ENCODE data around the gene LRRC66. TPM values are rescaled to one million over a fixed set of nuclear protein-coding genes. Genes with fewer than 3 reads are reported as not detected.

LRRC66 gene
- total RNA-seq, 2 donors from 2014 or later: 0.08 TPM; not detected in 1

GRCh38 chr4:51998837-51999236, 21.3 kb downstream of the LRRC66 start:
- no peaks in the 10 kb centered on the region for H3K4me1 ChIP-seq
- no peak overlapping the region for H3K4me3 ChIP-seq
- DNase-seq (ENCODE audit: low spot score): no peak
- H3K27ac ChIP-seq: no peak overlapping the region
- H3K9me3 ChIP-seq: no peaks in the 10 kb centered on the region
- H3K36me3 ChIP-seq: no peaks in the 10 kb centered on the region
- H3K27me3 ChIP-seq: no peaks in the 10 kb centered on the region
- TF ChIP-seq CTCF (IDR thresholded peaks at IDR 0.05): no peak

GRCh38 chr4:51997647-51998046, 22.5 kb downstream of the LRRC66 start:
- Histone ChIP-seq H3K27me3 (no peaks in the 10 kb centered on the region), H3K4me1 (no peaks in the 10 kb centered on the region), H3K4me3 (no peak overlapping the region), H3K27ac (no peak overlapping the region), H3K36me3 (no peaks in the 10 kb centered on the region), H3K9me3 (no peaks in the 10 kb centered on the region)
- no peak for TF ChIP-seq CTCF (IDR thresholded peaks at IDR 0.05)
- no peak for DNase-seq (ENCODE audit: low spot score)

GRCh38 chr4:51995647-51996220, 24.4 kb downstream of the LRRC66 start:
- DNase-seq (ENCODE audit: low spot score): no peak
- Histone ChIP-seq H3K4me1 (no peaks in the 10 kb centered on the region), H3K27me3 (no peaks in the 10 kb centered on the region), H3K9me3 (no peaks in the 10 kb centered on the region), H3K4me3 (no peak overlapping the region), H3K36me3 (no peaks in the 10 kb centered on the region), H3K27ac (no peak overlapping the region)
- TF ChIP-seq CTCF (IDR thresholded peaks at IDR 0.05): no peak

- Histone ChIP-seq H3K27me3 (no peaks in the 10 kb centered on the region), H3K27ac (no peak overlapping the region), H3K4me3 (no peak overlapping the region), H3K4me1 (no peaks in the 10 kb centered on the region), H3K36me3 (no peaks in the 10 kb centered on the region), H3K9me3 (no peaks in the 10 kb centered on the region)
- TF ChIP-seq CTCF (IDR thresholded peaks at IDR 0.05): no peak
- DNase-seq (ENCODE audit: low spot score): no peak
Observed at GRCh38 chr4:51965862-51966261, 54.3 kb downstream of the LRRC66 start.

GRCh38 chr4:51963841-51964517, 56.2 kb downstream of the LRRC66 start:
- Histone ChIP-seq H3K9me3 (no peaks in the 10 kb centered on the region), H3K36me3 (no peaks in the 10 kb centered on the region), H3K27me3 (no peaks in the 10 kb centered on the region), H3K27ac (no peak overlapping the region), H3K4me3 (no peak overlapping the region), H3K4me1 (no peaks in the 10 kb centered on the region)
- no peak for TF ChIP-seq CTCF (IDR thresholded peaks at IDR 0.05)
- no peak for DNase-seq (ENCODE audit: low spot score)

GRCh38 chr4:51960486-51960885, 59.7 kb downstream of the LRRC66 start:
- Histone ChIP-seq H3K36me3 (no peaks in the 10 kb centered on the region), H3K27ac (no peak overlapping the region), H3K4me1 (no peaks in the 10 kb centered on the region), H3K27me3 (no peaks in the 10 kb centered on the region), H3K9me3 (peaks cover 0 to 5% of the 10 kb centered on the region in 2 donors), H3K4me3 (no peak overlapping the region)
- no peak for TF ChIP-seq CTCF (IDR thresholded peaks at IDR 0.05)
- DNase-seq (ENCODE audit: low spot score): no peak
